ELR (cell line): Measurements from ENCODE around the gene RAB28.

Source experiments
- DNase-seq: peaks from one replicate; pipeline ENCODE4 v3.0.0-alpha.2; 2015; ENCODE audit warnings: low read depth

The RAB28 gene

GRCh38 chr4:13371048-13371447 lies 113.1 kb downstream of the RAB28 start:
- DNase-seq, result no peak

DNA sequence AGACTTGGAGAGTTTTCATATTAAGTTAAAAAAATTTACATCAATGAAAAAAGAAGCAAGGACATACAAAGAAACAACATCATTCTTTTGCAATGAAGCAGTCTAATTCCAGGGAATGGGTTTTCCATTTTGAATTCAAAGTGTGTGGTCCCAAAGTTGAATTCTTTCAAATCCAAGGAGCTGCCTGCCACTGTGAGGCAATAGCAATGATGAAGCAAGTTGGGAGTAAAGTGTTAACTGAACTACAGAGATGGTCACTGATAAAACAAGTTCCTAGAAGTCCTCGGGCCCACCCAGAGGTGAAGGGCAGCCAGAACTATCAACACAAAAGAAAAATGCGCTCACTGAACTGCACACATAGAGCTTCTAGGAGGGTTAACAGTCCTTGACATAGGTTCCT lies 115.9 kb downstream of the RAB28 start:
- no peak for DNase-seq

DNA sequence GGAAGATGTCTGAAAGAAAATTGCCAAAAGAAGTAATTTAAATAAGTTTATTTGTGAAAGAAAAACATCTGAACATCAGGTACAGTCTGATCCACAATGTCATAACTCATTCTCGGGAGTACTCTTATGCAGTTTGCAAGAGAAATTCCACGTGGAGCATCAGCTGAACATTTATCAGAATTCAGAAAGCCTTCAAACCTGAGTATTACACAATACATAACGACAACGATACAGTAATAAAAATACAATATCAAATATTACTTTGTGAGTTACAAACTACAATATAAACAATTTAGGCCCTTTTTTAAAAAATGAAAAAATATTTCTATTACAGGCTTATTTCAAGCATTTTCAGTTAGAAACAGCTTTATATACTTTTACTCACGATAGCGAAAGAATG lies 116.4 kb downstream of the RAB28 start:
- DNase-seq, result no peak

- DNase-seq, result no peak
Observed at GRCh38 chr4:13367244-13367643, 116.9 kb downstream of the RAB28 start.

DNA sequence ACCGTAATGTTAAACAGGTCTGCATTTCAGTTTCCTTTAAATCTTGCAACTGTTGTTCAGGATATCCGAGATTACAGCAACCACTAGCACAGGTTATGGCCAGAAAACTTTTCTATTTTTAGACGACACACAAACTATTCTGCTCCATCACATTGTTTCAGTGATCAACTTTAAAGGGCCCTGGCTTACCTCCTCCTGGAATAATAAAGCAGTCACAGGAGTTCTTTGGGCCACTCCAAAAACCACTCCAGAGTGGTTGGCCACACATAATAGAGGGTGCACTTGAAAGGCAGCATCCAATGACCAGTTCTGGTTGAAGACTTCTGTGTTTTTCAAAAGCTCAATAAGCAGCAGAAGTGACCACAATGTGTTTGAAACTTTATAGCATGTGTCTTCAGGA lies 118.9 kb downstream of the RAB28 start:
- no peak for DNase-seq

DNA sequence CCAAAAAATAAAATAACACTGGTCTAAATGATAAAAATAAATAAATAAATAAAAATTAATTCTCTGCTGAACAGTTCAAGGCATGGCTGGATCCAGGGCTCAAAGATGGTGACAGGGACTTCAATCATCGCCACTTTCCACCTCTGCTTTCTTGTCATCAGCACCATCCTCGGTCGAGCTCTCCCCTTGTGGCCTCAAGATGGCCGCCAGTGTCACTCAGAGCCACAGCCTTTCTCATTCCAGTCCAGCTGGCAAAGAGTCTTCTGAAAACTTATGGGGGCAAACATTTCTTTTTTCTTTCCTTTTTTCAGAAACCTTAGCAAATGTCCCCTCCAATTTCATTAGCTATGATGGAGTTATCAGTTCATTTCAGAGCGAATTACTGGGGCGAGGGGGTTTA lies 119.5 kb downstream of the RAB28 start:
- no peak for DNase-seq

- DNase-seq, result no peak
Observed at GRCh38 chr4:13364172-13364571, 120.0 kb downstream of the RAB28 start.

- no peak for DNase-seq
Observed at GRCh38 chr4:13359809-13360208, 124.3 kb downstream of the RAB28 start.

GRCh38 chr4:13355111-13355880 lies 128.8 kb downstream of the RAB28 start:
- no peak for DNase-seq

- peak; percentile 50 for DNase-seq
Observed at GRCh38 chr4:13349096-13349495, 135.0 kb downstream of the RAB28 start.

GRCh38 chr4:13348216-13348615 lies 135.9 kb downstream of the RAB28 start:
- DNase-seq, result peak; percentile 12

GRCh38 chr4:13347517-13348125 lies 136.5 kb downstream of the RAB28 start:
- peak; percentile 68 for DNase-seq

GRCh38 chr4:13344216-13344615 lies 139.9 kb downstream of the RAB28 start:
- no peak for DNase-seq

GRCh38 chr4:13340672-13341071 lies 143.5 kb downstream of the RAB28 start:
- no peak for DNase-seq

GRCh38 chr4:13331827-13332226 lies 152.3 kb downstream of the RAB28 start:
- DNase-seq, result no peak

GRCh38 chr4:13329963-13330362 lies 154.2 kb downstream of the RAB28 start:
- peak; percentile 59 for DNase-seq

DNA sequence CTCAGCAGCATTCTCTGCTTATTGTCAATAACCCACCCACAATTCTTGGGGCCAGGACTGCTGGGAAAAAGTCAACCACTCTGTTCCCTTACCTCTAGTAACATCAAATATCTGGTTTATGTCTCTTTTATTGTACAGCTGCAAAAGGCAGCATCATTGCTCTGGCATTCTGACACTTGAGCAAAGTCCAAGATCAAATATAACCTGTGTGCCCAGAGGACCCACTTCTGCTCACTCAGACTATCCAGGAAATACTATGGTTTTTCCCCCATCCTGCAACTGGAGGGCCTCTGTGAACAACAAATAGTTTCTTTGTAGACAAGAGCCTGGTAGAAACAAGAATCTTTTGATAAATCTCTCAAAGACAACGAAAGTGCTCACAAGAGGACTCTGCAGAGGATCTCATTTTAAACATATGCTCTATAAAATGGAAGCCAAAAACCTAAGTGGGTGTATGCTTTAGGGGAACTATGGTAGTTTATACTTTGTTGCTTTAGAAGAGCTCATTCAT lies 154.7 kb downstream of the RAB28 start:
- no peak for DNase-seq

- peak; percentile 49 for DNase-seq
Observed at GRCh38 chr4:13328591-13328990, 155.5 kb downstream of the RAB28 start.

DNA sequence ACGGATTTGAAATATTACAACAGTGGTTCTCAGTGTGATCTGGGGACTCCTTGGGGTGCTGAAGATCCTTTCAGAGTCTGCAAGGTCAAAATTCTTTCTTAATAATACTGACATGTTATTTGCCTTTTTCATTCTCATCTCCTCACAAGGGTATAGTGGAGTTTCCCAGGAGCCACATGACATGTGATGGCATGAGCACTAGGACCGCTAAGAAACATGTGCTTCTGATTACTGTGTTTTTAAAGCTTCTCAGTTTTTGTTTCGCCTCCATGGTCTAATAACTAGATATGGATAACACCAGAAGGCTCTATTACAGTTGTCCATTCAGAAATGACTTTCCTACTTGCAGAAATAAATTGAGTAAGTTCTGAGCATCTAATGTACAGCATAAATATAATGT lies 156.1 kb downstream of the RAB28 start:
- no peak for DNase-seq

GRCh38 chr4:13325744-13326143 lies 158.4 kb downstream of the RAB28 start:
- DNase-seq, result no peak

DNA sequence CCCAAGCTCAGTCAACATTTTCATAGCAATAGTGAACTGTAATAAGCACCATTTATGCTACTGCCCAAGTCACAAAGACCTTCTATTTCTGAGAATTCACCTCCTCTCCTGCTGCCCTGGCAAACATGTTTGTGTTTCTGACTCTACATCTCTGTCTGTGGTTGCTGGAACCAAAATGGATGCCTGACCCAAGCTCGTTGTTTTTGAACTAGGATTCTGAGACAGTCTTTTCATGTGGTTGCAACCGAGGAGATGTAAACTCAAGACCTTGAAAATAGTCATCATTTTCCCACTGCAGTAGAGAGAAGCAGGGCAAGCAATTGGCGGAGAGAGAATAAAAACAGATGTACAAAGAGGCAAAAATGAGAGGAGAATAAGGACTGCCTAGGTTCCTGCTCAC lies 160.2 kb downstream of the RAB28 start:
- no peak for DNase-seq

GRCh38 chr4:13322681-13323101 lies 161.4 kb downstream of the RAB28 start:
- DNase-seq, result peak; percentile 7
